Measurements from ENCODE around the gene BCL2A1.
"Not testable (repeated sequence)": the region's sequence is repeated elsewhere in the genome, so short reads cannot be mapped to it uniquely, and the experiment has no call there.

Gene BCL2A1

DNA sequence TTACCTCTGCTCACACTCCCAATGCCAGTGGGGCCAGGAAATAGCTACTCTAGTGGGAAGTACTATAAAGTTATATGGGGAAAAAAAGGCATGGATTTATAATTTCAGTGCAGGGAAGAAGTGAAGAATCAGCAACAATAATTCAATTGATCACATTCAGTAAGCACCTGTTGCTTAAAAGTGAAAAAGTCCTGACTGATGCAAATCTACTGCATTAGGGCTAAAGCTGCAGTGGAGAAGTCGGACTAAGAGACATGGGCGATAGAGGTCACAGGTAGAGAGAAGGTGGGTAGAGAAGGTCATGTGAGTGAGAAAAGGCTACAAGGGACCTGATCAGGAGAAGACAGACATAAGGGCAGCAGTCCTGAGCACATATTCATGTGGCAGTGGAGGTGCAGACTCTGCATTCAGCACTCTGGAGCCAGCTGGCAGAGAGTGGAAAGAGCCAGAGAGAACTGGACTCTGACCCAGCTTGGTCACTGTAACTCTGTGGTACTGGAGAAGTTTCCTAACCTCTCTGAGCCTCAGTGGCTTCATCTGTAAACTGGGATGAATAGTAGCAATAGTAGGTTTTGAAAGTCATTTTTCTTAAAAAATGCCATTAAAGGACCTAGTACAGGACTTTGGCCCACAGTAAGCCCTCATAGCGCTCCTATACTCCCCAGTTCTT, 17.6 kb upstream of the BCL2A1 start:
- no peak for DNase-seq

DNA sequence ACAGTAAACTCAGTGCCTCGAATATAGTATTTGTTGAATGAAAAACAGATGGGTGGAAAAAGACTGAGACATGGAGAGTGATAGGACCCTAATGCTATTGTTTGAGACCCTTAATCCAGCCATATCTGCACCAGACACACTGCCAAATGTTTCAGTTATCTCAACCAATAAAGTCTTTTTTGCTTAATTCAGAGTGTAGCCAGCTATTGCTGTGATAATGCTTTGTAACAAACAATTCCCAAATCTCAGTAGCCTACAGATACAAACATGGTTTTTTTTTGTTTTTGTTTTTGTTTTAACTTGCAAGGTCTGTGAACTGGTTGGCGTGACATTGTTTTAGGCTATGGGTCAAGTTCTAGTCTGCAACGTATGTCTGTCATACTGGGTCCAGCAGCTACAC, 17.0 kb upstream of the BCL2A1 start:
- DNase-seq: no peak

DNA sequence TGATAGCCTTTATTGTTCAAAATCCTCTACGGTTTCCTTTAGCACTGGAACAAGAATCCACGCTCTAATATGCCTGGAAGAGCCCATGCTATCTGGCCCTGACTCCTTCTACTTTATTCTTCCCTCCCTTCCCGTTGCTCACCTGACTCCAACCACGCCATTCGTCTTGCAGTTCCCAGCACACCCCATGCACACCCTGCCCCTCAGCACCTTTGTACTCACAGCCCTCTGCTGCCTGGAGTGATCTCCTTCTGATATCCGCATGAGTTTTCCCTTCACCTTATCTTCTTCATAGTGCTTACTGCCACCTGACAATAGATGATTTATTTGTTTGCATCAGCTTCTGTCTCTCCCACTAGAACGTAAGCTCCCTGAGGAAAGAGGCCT, 16.6 kb upstream of the BCL2A1 start:
- no peak for DNase-seq

DNA sequence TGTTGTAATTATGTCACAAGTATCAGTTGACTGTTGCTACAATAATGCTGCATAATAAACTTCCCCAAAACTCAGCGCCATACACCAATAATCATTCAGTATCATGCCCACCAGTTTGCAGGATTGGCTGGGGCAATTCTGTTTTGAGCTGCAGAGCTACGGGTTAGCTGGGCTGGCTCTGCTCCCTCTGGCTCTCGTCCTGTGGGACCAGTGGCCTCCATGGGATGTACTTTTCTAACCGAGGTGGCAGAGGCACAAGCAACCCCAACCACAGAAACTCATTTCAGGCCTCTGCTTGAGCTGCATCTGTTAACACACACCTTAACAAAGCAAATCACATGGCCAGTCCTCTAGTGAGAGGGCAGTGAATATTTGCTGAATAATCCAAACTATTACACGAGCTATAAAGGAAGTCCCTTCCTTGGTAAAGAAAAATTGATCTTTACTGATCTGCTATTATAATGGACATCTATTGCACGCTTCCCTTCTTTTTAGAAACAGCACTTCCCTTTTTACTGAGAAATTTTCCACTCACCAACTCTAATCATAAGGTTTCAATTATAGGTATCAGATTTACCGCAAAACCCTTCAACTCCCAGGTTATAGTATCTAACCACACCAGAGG, 10.9 kb upstream of the BCL2A1 start:
- DNase-seq: no peak

DNA sequence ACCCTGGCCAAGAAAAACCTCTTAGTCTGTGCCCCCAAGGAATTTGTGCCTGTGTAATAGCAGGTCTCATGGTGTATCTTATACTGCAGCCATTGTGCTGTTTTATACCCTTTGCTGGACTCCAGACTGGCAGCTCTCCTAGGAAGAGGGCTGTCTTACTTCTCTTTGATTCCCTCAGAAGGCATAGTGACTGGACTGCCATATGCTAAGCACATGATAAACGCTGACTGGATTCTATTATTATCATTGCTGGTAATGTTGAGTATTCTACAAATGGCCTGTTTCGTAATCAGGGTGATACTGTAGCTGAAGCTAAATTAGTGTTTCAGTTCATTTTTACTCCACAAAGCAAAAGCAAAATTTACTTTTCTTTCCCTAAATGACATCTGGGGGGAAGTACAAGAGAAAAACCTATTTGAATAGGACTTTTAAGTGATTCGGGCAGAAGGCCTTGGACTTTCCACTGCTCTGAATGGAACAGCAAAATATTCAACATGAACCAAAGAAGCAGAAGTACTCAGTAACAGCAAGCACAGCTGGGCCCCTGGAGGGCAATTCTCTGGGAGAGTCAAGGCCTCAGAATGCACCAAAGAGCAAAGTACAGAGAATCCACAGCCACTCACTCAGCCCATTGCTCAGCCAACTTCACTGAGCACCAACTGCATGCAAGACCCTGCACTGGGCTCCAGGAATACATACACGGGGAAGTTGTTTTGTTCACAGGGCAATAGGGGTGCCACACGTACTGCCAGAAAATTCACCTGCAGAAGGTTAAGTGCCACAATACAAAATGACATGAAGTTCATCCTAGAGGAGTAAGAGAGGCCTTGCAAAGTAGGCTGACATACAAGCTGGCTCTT, 7.9 kb upstream of the BCL2A1 start:
- no peak for DNase-seq

DNA sequence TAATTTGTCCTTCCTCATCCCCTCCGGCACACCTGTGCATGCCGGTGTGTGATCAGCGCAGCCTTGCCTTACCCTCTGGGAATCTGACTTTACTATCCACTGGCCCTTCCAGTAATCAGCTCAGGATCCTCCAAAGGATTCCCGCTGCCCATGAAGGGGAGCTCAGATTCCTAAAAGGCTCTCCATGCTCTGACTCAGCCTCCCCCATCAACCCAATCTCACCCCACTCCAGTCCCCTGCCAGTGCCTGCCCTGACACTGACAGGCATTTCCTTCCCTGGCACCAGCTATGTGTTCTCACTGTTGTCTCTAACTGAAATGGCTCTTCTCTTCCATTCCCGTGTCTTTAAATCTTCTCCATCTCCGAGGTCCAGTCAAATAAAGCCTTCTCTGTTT, 7.3 kb upstream of the BCL2A1 start:
- DNase-seq: no peak

DNA sequence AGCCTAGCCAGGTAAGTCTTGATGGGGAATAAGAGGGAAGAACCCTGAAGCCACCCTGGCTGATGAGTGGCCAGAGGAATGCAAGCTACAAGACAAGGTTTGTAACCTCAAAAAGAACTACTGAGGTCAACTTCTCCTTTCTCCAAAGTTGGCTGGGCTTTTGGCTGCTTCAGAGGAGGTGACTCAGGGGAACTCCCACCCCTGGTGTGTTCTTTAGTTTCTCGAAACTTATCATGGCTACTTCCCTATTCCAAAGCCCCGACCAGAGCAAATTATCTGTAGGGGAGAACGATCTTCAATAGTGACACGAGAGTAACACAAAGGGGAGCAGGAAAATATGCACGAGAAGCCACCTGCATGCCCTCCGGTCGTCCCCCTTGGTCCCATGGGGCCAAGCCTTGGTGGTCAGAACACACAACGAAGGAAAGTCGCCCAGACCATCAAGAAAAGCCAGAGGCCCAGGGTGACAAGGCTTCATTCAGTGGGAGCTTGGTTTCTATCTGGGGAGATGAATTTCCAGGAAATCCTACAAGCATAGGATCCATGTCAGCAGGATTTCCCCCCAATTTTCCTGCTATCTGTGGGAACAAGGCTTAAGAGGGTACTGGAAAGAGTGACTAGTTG, 6.5 kb upstream of the BCL2A1 start:
- no peak for DNase-seq

DNA sequence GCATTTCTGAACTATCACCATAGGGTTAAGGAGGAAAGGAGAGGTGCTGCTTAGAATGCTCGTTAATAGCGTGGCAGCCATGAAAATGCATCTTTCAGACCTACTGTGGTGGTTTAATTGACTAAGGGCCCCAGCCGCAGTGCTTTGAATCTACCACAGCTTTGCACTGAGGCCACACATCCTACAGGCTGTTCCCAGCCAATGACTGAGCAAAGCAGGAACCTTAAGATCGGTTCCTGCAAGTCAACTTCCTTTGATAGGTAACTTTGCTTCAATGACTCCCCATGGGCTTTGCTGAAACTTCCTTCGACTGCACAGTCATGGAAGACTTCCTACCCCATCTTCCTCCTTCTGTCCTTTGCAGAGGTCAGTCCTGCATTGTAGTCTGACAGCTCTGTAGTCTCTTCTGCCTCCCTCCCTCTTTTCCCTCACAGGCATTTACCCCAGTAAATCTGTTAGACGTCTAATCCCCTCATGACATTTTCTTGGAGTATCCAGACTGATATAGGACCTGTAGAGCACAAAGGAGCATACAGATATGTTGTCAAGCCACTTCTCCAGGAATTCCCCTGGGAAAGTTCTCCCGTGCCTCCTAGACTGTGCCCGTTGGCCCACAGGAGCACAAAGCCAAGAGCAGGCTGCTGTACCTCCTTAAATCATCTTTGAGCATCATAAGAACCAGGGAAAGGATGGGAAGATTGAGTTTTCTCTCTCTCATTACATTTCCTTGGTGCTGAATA, 2.6 kb upstream of the BCL2A1 start:
- DNase-seq: no peak

DNA sequence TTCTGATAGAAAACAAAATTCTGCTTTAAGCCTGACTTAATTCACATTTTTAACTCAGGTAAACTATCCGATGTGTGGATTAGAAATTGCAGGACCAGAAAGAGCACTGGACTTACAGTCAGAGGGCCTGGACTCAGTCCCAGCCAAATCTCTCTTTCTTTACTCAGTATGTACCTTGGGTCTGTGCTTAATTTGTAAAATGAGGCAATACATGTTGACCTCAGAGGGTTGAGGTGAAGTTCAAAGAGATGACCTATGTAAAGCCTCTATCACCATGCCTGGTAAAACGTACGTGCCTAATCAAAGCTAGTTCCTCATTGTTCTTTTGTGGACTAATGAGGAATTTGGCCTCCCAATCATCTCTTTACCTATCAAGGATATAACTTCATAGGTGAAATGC, 1.9 kb upstream of the BCL2A1 start:
- DNase-seq: no peak

DNA sequence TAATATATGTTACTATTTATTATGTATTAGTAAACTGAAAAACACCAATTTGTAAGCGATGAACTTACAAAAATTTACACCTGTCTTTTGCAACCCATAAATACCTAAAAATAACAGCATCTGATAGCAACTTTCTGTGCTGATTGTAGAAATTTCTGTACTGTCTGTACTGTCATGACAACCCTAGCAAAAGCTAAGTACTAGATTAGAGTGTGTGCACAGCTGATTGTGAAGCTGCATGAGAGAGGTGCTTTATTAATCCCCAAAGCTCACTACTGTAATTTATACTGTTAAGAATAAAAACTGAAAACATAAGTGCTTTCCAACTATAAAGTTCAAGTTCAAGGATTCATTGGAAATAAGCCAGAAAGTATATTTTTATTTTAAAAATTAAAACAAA, 815 bp downstream of the BCL2A1 start:
- no peak for DNase-seq

DNA sequence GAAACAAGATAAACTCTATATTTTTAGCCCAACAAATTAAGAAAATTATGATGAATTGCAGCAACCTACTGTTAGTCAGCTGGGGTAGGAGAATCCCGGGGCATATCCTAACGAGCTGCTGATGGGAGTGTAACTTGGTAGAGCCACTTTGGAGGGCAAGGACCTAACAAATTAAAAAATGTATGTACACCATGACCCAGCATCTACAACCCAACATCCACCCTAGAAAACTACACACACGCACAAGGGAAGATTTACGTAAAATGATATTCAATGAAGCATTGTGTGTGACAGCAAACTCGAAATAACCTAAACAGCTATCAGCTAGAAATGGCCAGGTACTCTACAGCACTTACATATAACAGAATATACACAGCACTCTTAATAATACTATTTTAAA, 1.9 kb downstream of the BCL2A1 start:
- DNase-seq: no peak

DNA sequence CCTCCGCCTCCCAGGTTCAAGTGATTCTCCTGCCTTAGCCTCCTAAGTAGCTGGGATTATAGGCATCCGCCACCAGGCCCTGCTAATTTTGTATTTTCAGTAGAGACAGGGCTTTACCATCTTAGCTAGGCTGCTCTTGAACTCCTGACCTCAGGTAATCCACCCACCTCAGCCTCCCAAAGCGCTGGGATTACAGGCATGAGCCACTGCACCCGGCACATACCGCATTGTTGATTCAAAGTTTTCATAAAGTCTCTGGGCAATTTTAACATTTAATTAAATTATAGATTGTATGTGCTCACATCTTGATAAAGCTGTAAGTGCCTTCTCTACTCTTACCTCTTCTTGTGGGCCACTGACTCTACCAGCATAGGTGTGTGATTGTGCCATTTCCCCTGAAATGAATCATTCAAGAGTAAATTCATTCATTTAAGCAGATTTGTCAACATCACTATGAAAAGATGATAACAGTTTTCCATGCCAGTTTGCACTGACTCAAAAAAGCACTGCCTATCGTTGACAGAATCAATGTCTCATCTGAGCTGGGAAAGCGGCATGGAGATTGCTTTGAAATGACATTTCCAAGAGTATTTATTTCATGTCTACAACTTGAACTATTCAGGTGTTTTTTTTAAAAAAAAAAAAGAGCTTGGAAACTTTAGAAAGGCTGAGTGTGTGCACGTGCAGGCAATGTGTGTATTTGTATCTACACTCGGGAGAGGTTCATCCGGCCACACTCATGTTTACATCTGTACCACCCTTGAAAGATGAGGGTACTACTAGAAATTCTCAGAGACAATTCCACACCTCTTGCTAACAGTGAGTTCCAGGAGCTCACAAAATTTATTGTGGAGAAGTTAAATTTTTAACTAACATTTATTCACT, 3.5 kb downstream of the BCL2A1 start:
- DNase-seq: no peak

DNA sequence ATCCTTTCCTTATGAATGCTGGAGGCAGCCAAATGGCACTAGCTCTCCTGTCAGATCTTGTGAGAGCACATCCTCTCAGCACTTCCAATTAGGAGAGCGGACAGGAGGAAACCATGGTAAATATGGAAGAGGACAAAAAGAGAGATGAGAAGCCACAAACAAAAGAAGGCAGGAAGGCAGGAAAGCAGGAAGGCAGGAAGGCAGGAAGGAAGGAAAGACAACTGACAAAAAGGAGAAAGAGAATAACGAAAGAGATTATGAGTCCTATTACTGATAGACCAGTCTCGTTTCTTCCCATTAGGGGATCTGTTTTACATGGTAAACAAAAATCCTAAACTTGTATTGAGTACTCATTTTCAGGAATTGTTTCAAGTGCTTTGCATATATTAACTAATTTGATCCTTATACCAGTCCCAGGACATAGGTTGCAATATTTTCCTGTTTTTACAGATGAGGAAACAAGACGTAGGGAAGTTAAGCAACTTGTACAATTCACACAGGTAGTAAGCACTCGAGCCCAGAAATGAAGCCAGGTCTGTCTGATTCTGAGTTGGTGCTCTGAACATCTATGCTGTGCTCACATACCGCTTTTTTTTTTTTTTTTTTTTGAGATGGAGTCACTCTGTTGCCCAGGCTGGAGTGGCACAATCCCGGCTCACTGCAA, 4.2 kb downstream of the BCL2A1 start:
- no peak for DNase-seq

DNA sequence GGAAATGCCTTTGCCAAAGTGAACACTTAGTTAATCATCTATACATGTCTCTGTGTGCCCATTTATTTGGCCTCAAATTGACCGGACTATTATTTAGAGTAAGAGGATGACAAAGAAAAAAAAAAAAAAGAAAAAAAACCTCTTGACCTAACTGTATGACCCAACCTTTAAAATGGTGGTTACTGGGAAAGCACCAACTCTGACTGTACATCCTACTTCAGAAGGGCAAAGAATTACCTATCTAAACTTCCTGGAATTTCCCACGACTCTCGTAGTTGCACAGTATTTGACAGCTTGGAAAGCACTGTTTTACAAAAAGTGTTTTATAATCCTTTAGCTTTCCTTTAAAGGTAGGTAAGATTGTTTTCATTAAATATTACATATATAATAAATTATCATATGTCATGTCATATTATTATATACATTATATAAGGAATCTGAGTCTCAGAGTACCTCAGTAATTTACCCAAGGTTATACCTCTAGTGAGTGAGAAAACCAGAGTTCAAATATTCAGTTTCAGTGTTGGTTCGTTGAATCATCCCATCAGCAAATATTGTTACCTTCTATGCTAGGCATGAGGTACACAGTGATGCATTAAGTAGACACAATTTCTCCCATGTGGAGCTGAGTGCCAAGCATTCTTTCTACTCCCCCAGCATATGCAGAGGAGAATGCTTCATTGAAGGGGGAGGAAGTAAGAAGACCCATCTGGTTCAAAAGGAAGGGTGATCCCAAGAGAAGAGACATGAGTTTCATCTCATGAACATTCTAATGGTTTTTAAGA, 5.0 kb downstream of the BCL2A1 start:
- DNase-seq: no peak

DNA sequence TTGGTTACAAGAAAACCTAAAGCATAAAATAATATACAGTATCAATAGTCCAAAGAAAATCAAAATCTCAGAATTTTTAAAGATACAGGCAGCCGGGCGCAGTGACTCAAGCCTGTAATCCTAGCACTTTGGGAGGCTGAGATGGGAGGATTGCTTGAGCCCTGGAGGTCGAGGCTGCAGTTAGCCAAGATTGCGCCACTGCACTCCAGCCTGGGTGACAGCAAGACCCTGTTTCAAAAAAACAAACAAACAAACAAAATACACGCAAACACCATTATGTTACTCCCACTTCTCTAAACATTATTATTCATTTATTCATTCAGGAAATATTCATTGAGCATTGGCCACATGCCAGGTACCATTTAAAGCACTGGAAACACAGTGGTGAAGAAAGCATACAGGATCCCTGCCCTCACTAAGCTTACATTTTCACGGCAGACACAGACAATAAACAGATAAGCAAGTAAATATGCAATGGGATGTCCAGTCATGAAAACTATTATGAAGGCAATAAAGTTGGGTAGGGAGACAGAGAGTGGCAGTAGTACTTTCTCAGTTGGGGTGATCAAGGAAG, 6.7 kb downstream of the BCL2A1 start:
- no peak for DNase-seq

DNA sequence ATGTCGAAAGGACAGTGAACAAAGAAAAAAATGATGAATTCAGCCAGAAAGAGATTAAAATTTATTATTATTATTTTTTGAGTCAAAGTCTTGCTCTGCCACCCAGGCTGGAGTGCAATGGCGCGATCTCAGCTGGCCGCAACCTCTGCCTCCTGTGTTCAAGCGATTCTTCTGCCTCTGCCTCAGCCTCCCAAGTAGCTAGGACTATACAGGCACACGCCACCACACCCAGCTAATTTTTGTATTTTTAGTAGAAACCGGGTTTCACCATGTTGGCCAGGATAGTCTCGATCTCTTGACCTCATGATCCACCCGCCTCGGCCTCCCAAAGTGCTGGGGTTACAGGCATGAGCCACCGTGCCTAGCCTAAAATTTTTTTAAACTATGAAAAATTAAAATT, 8.1 kb downstream of the BCL2A1 start:
- DNase-seq: not testable (repeated sequence)

DNA sequence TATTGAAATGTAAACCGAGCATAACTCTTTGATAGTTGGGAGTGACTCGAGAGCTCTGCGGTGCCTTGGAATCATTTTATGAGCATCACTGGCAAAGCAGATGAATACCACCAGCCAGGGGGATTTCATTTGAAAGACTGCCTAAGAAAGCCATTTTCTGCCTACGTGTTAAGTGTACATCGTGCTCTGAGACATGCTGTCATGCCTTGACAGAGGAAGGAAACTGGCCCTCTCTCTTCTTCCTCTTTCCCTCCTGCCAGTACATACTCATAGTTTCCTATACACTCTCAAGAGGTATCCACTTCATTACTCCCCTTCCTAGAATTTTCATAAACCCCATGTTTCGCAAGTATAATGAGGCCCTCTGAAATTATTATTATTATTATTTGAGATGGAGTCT, 8.8 kb downstream of the BCL2A1 start:
- no peak for DNase-seq

DNA sequence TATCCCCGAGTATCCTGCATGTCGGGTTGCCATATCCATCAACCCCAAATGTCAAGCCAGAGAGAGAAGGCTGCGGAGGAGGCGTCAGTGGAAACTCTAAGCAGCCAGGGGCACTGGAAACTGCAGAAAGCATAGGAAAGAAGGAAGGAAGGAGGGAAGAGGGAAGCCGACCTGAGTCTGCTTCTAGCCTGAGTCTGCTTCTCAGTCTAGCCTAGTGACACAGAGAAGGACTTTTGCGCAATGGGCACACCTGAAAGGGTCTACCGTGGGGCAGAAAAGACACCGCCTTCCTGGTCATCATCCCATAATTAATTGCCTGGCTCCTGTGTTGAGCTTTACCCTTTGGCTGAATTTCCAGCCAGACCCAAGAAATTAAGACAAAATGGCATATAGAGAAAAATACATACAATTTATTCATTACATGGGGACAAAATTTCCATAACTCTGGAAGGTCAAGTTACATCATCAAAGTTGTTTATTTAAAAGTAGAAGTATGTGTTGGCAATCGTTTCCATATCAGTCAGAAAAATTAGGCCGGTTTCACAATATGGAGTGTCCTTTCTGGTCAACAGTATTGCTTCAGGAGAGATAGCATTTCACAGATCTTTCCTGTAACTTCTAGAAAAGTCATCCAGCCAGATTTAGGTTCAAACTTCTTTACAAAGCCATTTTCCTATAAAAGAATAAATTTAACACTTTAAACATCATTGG, 10.3 kb downstream of the BCL2A1 start:
- no peak for DNase-seq

DNA sequence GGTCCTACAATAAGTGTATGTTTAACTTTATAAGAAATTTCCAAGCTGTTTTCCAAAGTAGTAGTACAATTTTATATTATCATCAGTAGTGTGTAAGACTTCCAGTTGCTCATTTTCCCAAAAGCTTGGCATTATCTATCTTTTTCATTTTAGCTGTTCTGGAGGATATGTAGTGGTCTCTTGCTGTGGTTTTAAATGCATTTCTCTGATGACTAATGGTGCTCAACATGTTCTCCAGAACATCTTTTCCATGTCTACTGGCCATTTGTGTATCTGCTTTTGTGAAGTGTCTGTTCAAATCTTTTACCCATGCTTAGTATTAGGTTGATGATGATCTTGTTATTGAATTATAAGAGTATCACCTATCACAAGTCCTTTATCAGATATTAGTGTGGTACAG, 13.3 kb downstream of the BCL2A1 start:
- DNase-seq: no peak
